Measurements from ENCODE around the gene GALNT2. TPM values are rescaled to one million over a fixed set of nuclear protein-coding genes. Genes with fewer than 3 reads are reported as not detected.

GALNT2 gene
- total and polyA plus RNA-seq, 9 of the 15 experiments (the other 6 are each of a cell fraction or from before 2014, with no cell fraction given) = 1.6 to 106 (median 51.9) TPM

GRCh38 chr1:230124186-230125128 lies 57.4 kb downstream of the GALNT2 start (continued):
- TF ChIP-seq COPS2 (conservative IDR thresholded peaks at IDR 0.05) (no peak), ATF7 (IDR thresholded peaks at IDR 0.05) (peak; percentile 15; the same call in 1 of the 2 replicates), GTF2A2 (tag; IDR thresholded peaks at IDR 0.05) (peak; percentile 72), ASH1L (IDR thresholded peaks at IDR 0.05; ENCODE audit: borderline replicate concordance, low read depth, partially characterized antibody) (no peak), SNRNP70 (optimal IDR thresholded peaks at IDR 0.05; ENCODE audit: low read depth, low read length) (no peak), ZC3H11A (IDR thresholded peaks at IDR 0.05; ENCODE audit: low read depth, low read length) (no peak), CREB5 (CRISPR knock-in tag; IDR thresholded peaks at IDR 0.05) (no peak), BHLHE40 (IDR thresholded peaks at IDR 0.05; ENCODE audit: low read length) (peak; percentile 9; the same call in 1 of the 2 replicates), HOXB6 (CRISPR knock-in tag; IDR thresholded peaks at IDR 0.05; ENCODE audit: borderline replicate concordance) (no peak), ZNF586 (CRISPR knock-in tag; conservative IDR thresholded peaks at IDR 0.05) (no peak), ARNT (IDR thresholded peaks at IDR 0.05) (no peak), ZNF165 (CRISPR knock-in tag; IDR thresholded peaks at IDR 0.05; ENCODE audit: borderline replicate concordance) (no peak), AFF4 (CRISPR knock-in tag; IDR thresholded peaks at IDR 0.05) (no peak), EZH2 (IDR thresholded peaks at IDR 0.05; ENCODE audit: borderline replicate concordance, low read depth, low read length) (no peak), CEBPG (CRISPR knock-in tag; IDR thresholded peaks at IDR 0.05) (peak; percentile 93), CEBPG (tag; conservative IDR thresholded peaks at IDR 0.05 in 1 of 2, IDR thresholded peaks at IDR 0.05 in 1 of 2) (peak; percentile 87 to 92), HES1 (IDR thresholded peaks at IDR 0.05; ENCODE audit: low read depth) (no peak), ELF1 (tag; IDR thresholded peaks at IDR 0.05) (no peak), ARID2 (IDR thresholded peaks at IDR 0.05) (no peak), ZBTB2 (IDR thresholded peaks at IDR 0.05) (no peak), ZEB2 (IDR thresholded peaks at IDR 0.05) (no peak), ZNF146 (CRISPR knock-in tag; IDR thresholded peaks at IDR 0.05; ENCODE audit: unreplicated experiment) (no peak)

Data from K562 (cell line).